Nephron progenitor cell (in vitro differentiated cells): ENCODE measurements around the gene PLXNC1.

Experiments used
- DNase-seq: peaks from one replicate; pipeline ENCODE4 v3.0.0; 2021
- H3K27ac Mint-ChIP-seq: 2 replicates; pipeline ENCODE4 v1.8.0; 2021; ENCODE audit warnings: mild to moderate bottlenecking, moderate library complexity, mixed read lengths
- H3K27me3 Mint-ChIP-seq: 2 replicates; pipeline ENCODE4 v1.8.0; 2021; ENCODE audit warnings: mild to moderate bottlenecking, low read depth, mixed read lengths; ENCODE audit not compliant: poor library complexity
- H3K36me3 Mint-ChIP-seq: 2 replicates; pipeline ENCODE4 v1.8.0; 2021; ENCODE audit warnings: low read depth, mixed read lengths
- H3K4me1 Mint-ChIP-seq: 2 replicates; pipeline ENCODE4 v1.8.0; 2021; ENCODE audit warnings: mixed read lengths
- H3K4me3 Mint-ChIP-seq: 2 replicates; pipeline ENCODE4 v1.8.0; 2021; ENCODE audit warnings: mild to moderate bottlenecking, moderate library complexity, mixed read lengths
- H3K9me3 Mint-ChIP-seq: 2 replicates; pipeline ENCODE4 v1.8.0; 2021; ENCODE audit warnings: mild to moderate bottlenecking, moderate library complexity, mixed read lengths
- CTCF ChIP-seq: fragments of 200-600 bp; sonication (generic); IDR thresholded peaks from 2 replicates; pipeline ENCODE4 v1.5.0; 2021; ENCODE audit warnings: antibody characterized with exemption

PLXNC1 gene

DNA sequence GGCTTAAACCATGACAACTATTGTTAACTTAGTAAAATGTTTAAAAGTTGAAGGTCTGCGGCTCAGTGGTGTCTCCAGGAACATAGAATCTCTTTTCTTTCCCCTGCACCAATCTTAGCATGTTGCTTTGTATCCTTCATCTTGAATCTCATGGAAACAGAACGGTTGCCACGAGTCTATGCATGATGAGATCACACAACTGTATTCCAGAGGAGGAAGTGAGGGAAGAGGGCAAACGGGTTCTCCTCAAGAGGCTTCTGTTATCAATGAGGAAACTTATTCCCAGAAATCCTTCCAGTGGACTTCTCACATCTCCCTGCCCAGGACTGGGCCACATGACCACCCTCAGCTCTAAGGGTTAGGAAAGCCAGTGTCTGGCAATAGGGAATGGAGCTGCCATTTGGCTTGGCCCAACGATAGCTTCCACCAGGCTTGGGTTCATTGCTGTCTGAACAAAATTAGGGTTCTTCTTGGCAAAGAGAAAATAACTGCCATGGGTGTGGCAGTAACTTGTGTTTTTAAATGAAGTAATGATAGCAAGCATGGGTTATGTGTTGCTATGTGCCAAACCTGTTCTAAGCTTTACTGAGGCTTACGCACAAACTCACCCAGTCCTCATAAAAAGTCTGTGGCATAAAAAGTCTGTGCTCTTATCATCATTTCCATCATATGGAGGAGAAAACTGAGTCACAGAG is 17.4 kb downstream of the PLXNC1 start:
- Mint-ChIP-seq H3K4me3 (no peak overlapping the region), H3K27me3 (peaks cover 39% of the 10 kb centered on the region), H3K36me3 (no peaks in the 10 kb centered on the region), H3K4me1 (peaks cover 22% of the 10 kb centered on the region), H3K9me3 (no peaks in the 10 kb centered on the region), H3K27ac (no peak overlapping the region)
- no peak for DNase-seq
- TF ChIP-seq CTCF: no peak

DNA sequence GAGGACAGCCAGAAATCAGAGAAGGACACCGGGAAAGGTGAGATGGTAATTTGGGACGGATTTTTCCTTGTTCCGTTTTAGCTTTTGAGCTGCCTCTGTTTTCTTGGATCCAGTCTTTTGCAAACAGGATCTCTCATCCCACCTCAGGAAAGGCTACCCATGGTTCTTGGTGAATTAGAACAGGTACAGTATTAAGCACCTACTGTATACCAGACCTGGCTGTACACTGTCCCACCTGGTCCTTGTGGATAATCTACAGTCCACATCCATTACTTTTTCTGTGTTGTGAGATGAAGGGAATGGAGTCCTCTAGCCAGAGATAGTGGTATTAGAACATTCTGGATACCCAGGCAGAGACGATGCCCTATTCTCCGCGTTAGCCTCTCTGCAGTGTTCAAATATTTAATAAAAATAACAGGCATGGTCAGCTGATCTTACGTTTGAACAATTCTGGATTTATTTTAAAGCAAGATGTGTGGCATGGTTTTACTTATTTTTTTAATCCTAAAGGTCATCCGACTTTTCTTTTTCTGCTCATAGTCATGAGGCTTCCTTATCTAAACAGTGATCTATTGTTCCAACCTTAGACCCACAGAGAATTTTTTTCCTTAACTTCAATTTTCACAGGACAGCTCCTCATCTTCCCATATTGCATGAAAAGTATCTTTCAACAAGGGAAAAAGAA is 18.8 kb downstream of the PLXNC1 start:
- Mint-ChIP-seq H3K9me3 (no peaks in the 10 kb centered on the region), H3K27me3 (peaks cover 43% of the 10 kb centered on the region), H3K4me1 (peaks cover 23% of the 10 kb centered on the region), H3K27ac (no peak overlapping the region), H3K4me3 (no peak overlapping the region), H3K36me3 (no peaks in the 10 kb centered on the region)
- no peak for DNase-seq
- no peak for TF ChIP-seq CTCF

- TF ChIP-seq CTCF: no peak
- Mint-ChIP-seq H3K4me1 (peaks cover 23% of the 10 kb centered on the region), H3K27me3 (peaks cover 37% of the 10 kb centered on the region), H3K9me3 (no peaks in the 10 kb centered on the region), H3K36me3 (no peaks in the 10 kb centered on the region), H3K4me3 (no peak overlapping the region), H3K27ac (no peak overlapping the region)
- no peak for DNase-seq
Measured at GRCh38 chr12:94167756-94168416, 19.5 kb downstream of the PLXNC1 start.

DNA sequence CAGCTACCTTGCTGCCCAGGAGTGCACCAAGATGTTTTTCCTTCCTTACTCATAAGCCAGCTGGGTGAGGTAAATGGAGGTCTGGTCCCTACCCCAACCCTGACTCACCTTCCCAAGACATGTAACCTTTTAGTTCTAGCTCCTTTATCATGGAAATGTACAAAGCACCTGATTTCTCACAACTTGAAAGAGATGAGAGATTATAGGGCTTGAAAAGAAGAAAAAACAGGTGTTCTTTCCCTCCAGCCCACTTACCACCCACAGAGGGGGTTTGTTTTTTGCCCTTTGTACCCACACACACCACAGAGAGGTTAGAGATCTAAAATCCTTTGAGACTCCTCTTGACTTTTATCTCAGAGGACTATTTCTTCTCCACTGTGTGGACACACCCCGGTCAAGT is 21.1 kb downstream of the PLXNC1 start:
- no peaks in the 10 kb centered on the region for H3K9me3 Mint-ChIP-seq
- peaks cover 20% of the 10 kb centered on the region for H3K4me1 Mint-ChIP-seq
- H3K27ac Mint-ChIP-seq: no peak overlapping the region
- DNase-seq: no peak
- no peak overlapping the region for H3K4me3 Mint-ChIP-seq
- H3K36me3 Mint-ChIP-seq: no peaks in the 10 kb centered on the region
- no peak for TF ChIP-seq CTCF
- peaks cover 28% of the 10 kb centered on the region for H3K27me3 Mint-ChIP-seq

DNA sequence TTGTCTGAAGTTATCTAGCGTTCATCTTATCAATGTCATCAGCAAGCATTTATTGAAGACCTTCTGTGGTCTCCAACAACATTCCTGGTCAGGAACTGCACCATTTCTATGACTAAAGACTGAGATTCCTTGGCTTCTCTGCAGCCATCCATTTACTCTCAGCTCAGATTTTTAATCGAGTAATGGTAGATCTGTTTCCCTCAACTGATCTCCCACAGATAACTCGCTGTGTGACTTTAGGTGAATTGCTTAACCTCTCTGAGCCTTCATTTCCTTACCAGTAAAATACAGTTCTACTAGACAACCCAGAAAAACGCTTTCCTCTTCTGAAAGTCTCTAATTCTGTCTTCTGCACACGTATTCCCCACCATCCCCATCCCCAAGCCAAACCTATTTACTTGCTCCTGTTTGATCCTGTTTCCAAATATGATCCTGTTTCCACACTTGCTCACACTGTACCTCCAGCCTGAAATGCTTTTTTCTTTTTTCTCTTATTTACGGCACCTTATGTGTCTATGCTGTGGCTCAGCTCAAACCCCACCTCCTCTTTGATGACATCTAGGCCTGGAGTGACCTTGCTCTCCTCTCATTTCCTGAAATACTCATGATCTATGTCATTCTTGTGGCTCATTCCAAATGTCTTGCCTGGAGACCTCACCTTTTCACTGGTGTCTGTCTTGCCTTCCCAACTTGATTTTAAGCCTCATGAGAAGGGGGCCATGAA is 21.8 kb downstream of the PLXNC1 start:
- DNase-seq: no peak
- Mint-ChIP-seq H3K9me3 (no peaks in the 10 kb centered on the region), H3K27me3 (peaks cover 30% of the 10 kb centered on the region), H3K27ac (no peak overlapping the region), H3K36me3 (no peaks in the 10 kb centered on the region), H3K4me3 (no peak overlapping the region), H3K4me1 (peaks cover 14% of the 10 kb centered on the region)
- no peak for TF ChIP-seq CTCF
